Naive thymus-derived CD4-positive, alpha-beta T cell (primary cell): ENCODE results near the gene CNIH4. TPM values are rescaled to one million over a fixed set of nuclear protein-coding genes. Genes with fewer than 3 reads are reported as not detected.
A peak's percentile ranks its signal among the peaks of the same experiment; 100 is the strongest.
"Not testable (repeated sequence)": the region's sequence is repeated elsewhere in the genome, so short reads cannot be mapped to it uniquely, and the experiment has no call there.

ENCODE experiments used
- ATAC-seq: fragments of 150-1000 bp; cut with Tn5 transposase; 2 replicates; pipeline ENCODE4 v1.10.0; 2021; ENCODE audit warnings: mild to moderate bottlenecking, moderate library complexity
- CTCF ChIA-PET: fragments of 350-600 bp; sonication (Branson Sonifier 250); formaldehyde crosslinking; loops from one replicate; lab custom pipeline; 2021; ENCODE audit warnings: antibody characterized with exemption; lab: Charles Lee
- POLR2A ChIA-PET: fragments of 350-600 bp; sonication (Branson Sonifier 250); formaldehyde crosslinking; loops from one replicate; lab custom pipeline; 2021; ENCODE audit warnings: antibody characterized with exemption, inconsistent platforms; lab: Charles Lee
- DNase-seq, 9 donors: peaks; one replicate each; pipeline versions ENCODE4 v3.0.0 to v3.0.0-alpha.2; 2020 to 2022; ENCODE audit warnings: mixed read lengths in 1 of 9
- H3K27ac ChIP-seq: one replicate; pipeline ENCODE4 v1.7.0; 2013; ENCODE audit warnings: mild to moderate bottlenecking, low read depth, low read length, moderate library complexity
- H3K27me3 ChIP-seq, 2 donors: one replicate each; pipeline ENCODE4 v1.7.0; 2013; ENCODE audit warnings: low read length in 2 of 2, mild to moderate bottlenecking in 2 of 2, moderate library complexity in 2 of 2; ENCODE audit not compliant: control insufficient read depth in 2 of 2, insufficient read depth in 2 of 2
- H3K36me3 ChIP-seq, 3 experiments: 1 replicate in 2 of 3; 2 replicates in 1 of 3; pipeline ENCODE4 v1.7.0; 2013; ENCODE audit warnings: low read length in 3 of 3, mild to moderate bottlenecking in 3 of 3, moderate library complexity in 1 of 3; ENCODE audit not compliant: insufficient read depth in 3 of 3, control insufficient read depth in 2 of 3
- H3K4me1 ChIP-seq, 2 donors: one replicate each; pipeline ENCODE4 v1.7.0; 2013; ENCODE audit warnings: low read length in 2 of 2, mild to moderate bottlenecking in 2 of 2, moderate library complexity in 1 of 2; ENCODE audit not compliant: control insufficient read depth in 2 of 2, insufficient read depth in 2 of 2
- H3K4me3 ChIP-seq: 2 replicates; pipeline ENCODE4 v1.7.0; 2013; ENCODE audit warnings: mild to moderate bottlenecking, low read length
- H3K9me3 ChIP-seq, 3 experiments: 1 replicate in 2 of 3; 2 replicates in 1 of 3; pipeline ENCODE4 v1.7.0; 2013; ENCODE audit warnings: low read length in 3 of 3; ENCODE audit not compliant: control insufficient read depth in 2 of 3
- H3K27ac Mint-ChIP-seq, 9 donors: one replicate each; pipeline ENCODE4 v1.8.0; 2020 to 2022; ENCODE audit warnings: mixed read lengths in 9 of 9, mild to moderate bottlenecking in 8 of 9, moderate library complexity in 5 of 9, inconsistent platforms in 2 of 9
- H3K27me3 Mint-ChIP-seq, 5 donors: one replicate each; pipeline ENCODE4 v1.8.0; 2021 to 2022; ENCODE audit warnings: mixed read lengths in 5 of 5, mild to moderate bottlenecking in 1 of 5
- H3K36me3 Mint-ChIP-seq, 5 donors: one replicate each; pipeline ENCODE4 v1.8.0; 2020 to 2022; ENCODE audit warnings: mixed read lengths in 5 of 5, mild to moderate bottlenecking in 3 of 5, inconsistent platforms in 1 of 5
- H3K4me1 Mint-ChIP-seq, 7 donors: one replicate each; pipeline ENCODE4 v1.8.0; 2020 to 2022; ENCODE audit warnings: mixed read lengths in 7 of 7, mild to moderate bottlenecking in 3 of 7, inconsistent platforms in 1 of 7
- H3K4me3 Mint-ChIP-seq, 10 donors: one replicate each; pipeline ENCODE4 v1.8.0; 2020 to 2022; ENCODE audit warnings: mild to moderate bottlenecking in 10 of 10, mixed read lengths in 10 of 10, moderate library complexity in 6 of 10, inconsistent platforms in 2 of 10
- H3K9me3 Mint-ChIP-seq, 11 donors: one replicate each; pipeline ENCODE4 v1.8.0; 2020 to 2022; ENCODE audit warnings: mixed read lengths in 11 of 11, mild to moderate bottlenecking in 4 of 11, inconsistent platforms in 1 of 11, moderate library complexity in 1 of 11
- intact Hi-C, 2 donors: fragments of 100-400 bp; cut with micrococcal nuclease; formaldehyde crosslinking; loops; one replicate each; pipeline ENCODE4 v1.15.1; 2023
- microRNA-seq: library from miRNA; unstranded; fragments of <30 nt; microRNA quantifications from one replicate; pipeline ENCODE4 v1.2.0, GENCODE V29; 2022; ENCODE audit warnings: borderline microRNAs expressed
- polyA plus RNA-seq, 2 donors: library from polyadenylated mRNA; unstranded; fragments of 300-500 nt; fragmentation: Illumina TruSeq; gene quantifications; one replicate each; pipeline ENCODE4 v1.2.3, GENCODE V29; 2021
- total RNA-seq, 6 experiments: library from RNA in 5 of 6; stranded (reverse) in 5 of 6; gene quantifications; 1 replicate in 5 of 6; 2 replicates in 1 of 6; pipeline ENCODE4 v1.2.3 and lab custom pipeline; 2021 to 2026

The CNIH4 gene
- total and polyA plus RNA-seq, 7 experiments from 2014 or later = 28.1 to 44.8 (median 39.8) TPM

- CTCF ChIA-PET, H3K9me3 Mint-ChIP-seq, H3K27ac ChIP-seq, H3K27me3 ChIP-seq, DNase-seq, H3K27ac Mint-ChIP-seq, intact Hi-C loops, ATAC-seq, H3K4me3 Mint-ChIP-seq, H3K9me3 ChIP-seq, H3K27me3 Mint-ChIP-seq, H3K4me3 ChIP-seq: not testable (repeated sequence)
- peaks cover 5 to 43% (median 33%) of the 10 kb centered on the region in 5 donors for H3K36me3 Mint-ChIP-seq
- peaks cover 16 to 20% of the 10 kb centered on the region in 2 donors for H3K4me1 ChIP-seq
- peaks cover 31 to 71% (median 54%) of the 10 kb centered on the region in 7 donors for H3K4me1 Mint-ChIP-seq
- POLR2A ChIA-PET = interaction anchor here (1.6 kb wide), 1 partner anchor 9 kb away, joined by 3 read pairs; no protein-coding TSS in a partner anchor
- peaks cover 8 to 51% (median 24%) of the 10 kb centered on the region in 3 experiments for H3K36me3 ChIP-seq
Observed at GRCh38 chr1:224426869-224427268, 70.2 kb downstream of the CNIH4 start.

- Mint-ChIP-seq H3K4me1 (peaks cover 32 to 71% (median 56%) of the 10 kb centered on the region in 7 donors), H3K27me3 (no peaks in the 10 kb centered on the region), H3K9me3 (no peaks in the 10 kb centered on the region), H3K4me3 (peak overlapping the region in 1 of 10 donors; percentile 25), H3K27ac (no peak overlapping the region), H3K36me3 (peaks cover under 1 to 38% (median 29%) of the 10 kb centered on the region in 5 donors)
- DNase-seq = no peak
- CTCF ChIA-PET = interaction anchor here (1.4 kb wide), 1 partner anchor 31 kb away, joined by 7 read pairs; no protein-coding TSS in a partner anchor
- H3K27ac ChIP-seq = no peak overlapping the region
- POLR2A ChIA-PET = interaction anchor here (0.6 to 1.6 kb wide), 2 partner anchors 10 to 40 kb away, joined by 3 read pairs; no protein-coding TSS in a partner anchor
- no peaks in the 10 kb centered on the region for H3K27me3 ChIP-seq
- no peak overlapping the region for H3K4me3 ChIP-seq
- intact Hi-C loops = no loop called here
- ATAC-seq = no peak
- no peaks in the 10 kb centered on the region for H3K9me3 ChIP-seq
- peaks cover 16 to 21% of the 10 kb centered on the region in 2 donors for H3K4me1 ChIP-seq
- peaks cover 4 to 46% (median 20%) of the 10 kb centered on the region in 3 experiments for H3K36me3 ChIP-seq
Observed at GRCh38 chr1:224427346-224427745, 70.7 kb downstream of the CNIH4 start.

DNA sequence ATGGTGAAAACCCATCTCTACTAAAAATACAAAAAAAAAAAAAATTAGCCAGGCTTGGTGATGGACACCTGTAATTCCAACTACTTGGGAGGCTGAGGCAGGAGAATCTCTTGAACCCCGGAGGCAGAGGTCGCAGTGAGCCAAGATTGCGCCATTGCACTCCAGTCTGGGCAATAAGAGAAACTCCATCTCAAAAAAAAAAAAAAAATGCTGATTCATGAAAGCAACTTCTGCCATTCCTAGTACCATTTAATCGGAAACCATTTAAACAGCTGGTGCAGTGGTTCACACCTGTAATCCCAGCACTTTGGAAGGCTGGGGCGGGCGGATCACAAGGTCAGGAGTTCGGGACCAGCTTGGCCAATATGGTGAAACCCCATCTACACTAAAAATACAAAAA, 72.0 kb downstream of the CNIH4 start:
- DNase-seq, intact Hi-C loops, H3K27ac ChIP-seq, H3K4me3 ChIP-seq, ATAC-seq, H3K27me3 ChIP-seq, H3K9me3 Mint-ChIP-seq, H3K27me3 Mint-ChIP-seq, H3K9me3 ChIP-seq: not testable (repeated sequence)
- POLR2A ChIA-PET = interaction anchor here (0.6 to 1.6 kb wide), 5 partner anchors 8 to 1474 kb away, joined by 3 to 5 read pairs (median 3); no protein-coding TSS in a partner anchor
- H3K4me3 Mint-ChIP-seq = peak overlapping the region in 3 of 10 donors; percentile 10 to 46 (median 21)
- peaks cover 43 to 74% (median 62%) of the 10 kb centered on the region in 7 donors for H3K4me1 Mint-ChIP-seq
- Histone ChIP-seq H3K36me3 (peaks cover 4 to 37% (median 14%) of the 10 kb centered on the region in 3 experiments), H3K4me1 (peaks cover 16 to 21% of the 10 kb centered on the region in 2 donors)
- H3K36me3 Mint-ChIP-seq = peaks cover 0 to 34% (median 22%) of the 10 kb centered on the region in 5 donors
- CTCF ChIA-PET = interaction anchor here (1.4 kb wide), 1 partner anchor 29 kb away, joined by 7 read pairs; no protein-coding TSS in a partner anchor
- H3K27ac Mint-ChIP-seq = peak overlapping the region in 1 of 9 donors; percentile 43

Small RNA genes lying within 50 kb of the gene (microRNA-seq; reads per million reads assigned to microRNA genes)
- 2.1 reads per million for gene MIR4742

Other genes starting within 250 kb of the CNIH4 start
- gene FBXO28, start 242.8 kb upstream of the CNIH4 start, total RNA-seq = 10 to 100 TPM; 25.2 to 37.8 (median 26.5) TPM
- 10 to 100 TPM; 15.1 to 15.8 TPM for gene FBXO28, start 242.8 kb upstream of the CNIH4 start, polyA plus RNA-seq
- 10 to 100 TPM; 35.4 to 86.0 (median 38.3) TPM for gene DEGS1, start 173.6 kb upstream of the CNIH4 start, total RNA-seq
- gene DEGS1, start 173.6 kb upstream of the CNIH4 start, polyA plus RNA-seq = 10 to 100 TPM; 63.2 to 79.6 TPM
- 10 to 100 TPM; 23.9 to 48.6 (median 44.7) TPM for gene NVL, start 26.7 kb upstream of the CNIH4 start, total RNA-seq
- 10 to 100 TPM; 16.1 to 17.7 TPM for gene NVL, start 26.7 kb upstream of the CNIH4 start, polyA plus RNA-seq
- 100 to 1,000 TPM in 3 of 5 experiments, 10 to 100 TPM in 2; 80.5 to 164 (median 104) TPM for gene WDR26, start 77.9 kb downstream of the CNIH4 start, total RNA-seq
- gene WDR26, start 77.9 kb downstream of the CNIH4 start, polyA plus RNA-seq = 1 to 10 TPM; 1.7 to 3.1 TPM